ENCODE data around the gene DET1.
"Not testable (repeated sequence)": the region's sequence is repeated elsewhere in the genome, so short reads cannot be mapped to it uniquely, and the experiment has no call there.

DET1 gene

GRCh38 chr15:88526247-88526879 lies 20.1 kb downstream of the DET1 start:
- no peak overlapping the region for H3K4me3 Mint-ChIP-seq
- DNase-seq (ENCODE audit: low spot score in 2 of 2) = no peak
- H3K9me3 Mint-ChIP-seq = no peaks in the 10 kb centered on the region
- peaks cover 44% of the 10 kb centered on the region for H3K36me3 Mint-ChIP-seq
- H3K27ac Mint-ChIP-seq = no peak overlapping the region
- H3K4me1 Mint-ChIP-seq = no peaks in the 10 kb centered on the region
- no peak for ATAC-seq

- DNase-seq (ENCODE audit: low spot score in 2 of 2) = no peak
- H3K27ac Mint-ChIP-seq = no peak overlapping the region
- no peaks in the 10 kb centered on the region for H3K4me1 Mint-ChIP-seq
- no peak for ATAC-seq
- no peaks in the 10 kb centered on the region for H3K9me3 Mint-ChIP-seq
- no peak overlapping the region for H3K4me3 Mint-ChIP-seq
- peaks cover 34% of the 10 kb centered on the region for H3K36me3 Mint-ChIP-seq
Observed at GRCh38 chr15:88525418-88525817, 21.1 kb downstream of the DET1 start.

GRCh38 chr15:88524094-88524493 lies 22.4 kb downstream of the DET1 start:
- not testable (repeated sequence) for H3K4me3 Mint-ChIP-seq; H3K4me1 Mint-ChIP-seq; H3K9me3 Mint-ChIP-seq; H3K27ac Mint-ChIP-seq; ATAC-seq; DNase-seq (ENCODE audit: low spot score in 2 of 2)
- peaks cover 27% of the 10 kb centered on the region for H3K36me3 Mint-ChIP-seq

GRCh38 chr15:88518903-88519302 lies 27.6 kb downstream of the DET1 start:
- Mint-ChIP-seq H3K9me3 (no peaks in the 10 kb centered on the region), H3K4me3 (no peak overlapping the region), H3K4me1 (no peaks in the 10 kb centered on the region), H3K27ac (no peak overlapping the region), H3K36me3 (peaks cover 5% of the 10 kb centered on the region)
- ATAC-seq (no peak), DNase-seq (ENCODE audit: low spot score in 2 of 2) (no peak)

GRCh38 chr15:88513195-88513594 lies 33.3 kb downstream of the DET1 start:
- ATAC-seq = no peak
- no peak overlapping the region for H3K27ac Mint-ChIP-seq
- H3K4me3 Mint-ChIP-seq = no peak overlapping the region
- H3K4me1 Mint-ChIP-seq = no peaks in the 10 kb centered on the region
- peaks cover 9% of the 10 kb centered on the region for H3K36me3 Mint-ChIP-seq
- no peaks in the 10 kb centered on the region for H3K9me3 Mint-ChIP-seq
- no peak for DNase-seq (ENCODE audit: low spot score in 2 of 2)

GRCh38 chr15:88512601-88513000 lies 33.9 kb downstream of the DET1 start:
- no peak for DNase-seq (ENCODE audit: low spot score in 2 of 2)
- no peak overlapping the region for H3K27ac Mint-ChIP-seq
- H3K36me3 Mint-ChIP-seq = peaks cover 9% of the 10 kb centered on the region
- no peak for ATAC-seq
- H3K4me3 Mint-ChIP-seq = no peak overlapping the region
- no peaks in the 10 kb centered on the region for H3K9me3 Mint-ChIP-seq
- no peaks in the 10 kb centered on the region for H3K4me1 Mint-ChIP-seq

GRCh38 chr15:88512078-88512477 lies 34.4 kb downstream of the DET1 start:
- no peak overlapping the region for H3K4me3 Mint-ChIP-seq
- DNase-seq (ENCODE audit: low spot score in 2 of 2) (no peak), ATAC-seq (no peak)
- no peaks in the 10 kb centered on the region for H3K9me3 Mint-ChIP-seq
- peaks cover 9% of the 10 kb centered on the region for H3K36me3 Mint-ChIP-seq
- H3K4me1 Mint-ChIP-seq = no peaks in the 10 kb centered on the region
- H3K27ac Mint-ChIP-seq = no peak overlapping the region

- ATAC-seq (no peak), DNase-seq (ENCODE audit: low spot score in 2 of 2) (no peak)
- Mint-ChIP-seq H3K9me3 (no peaks in the 10 kb centered on the region), H3K4me3 (no peak overlapping the region), H3K4me1 (no peaks in the 10 kb centered on the region), H3K27ac (no peak overlapping the region), H3K36me3 (peaks cover 9% of the 10 kb centered on the region)
Observed at GRCh38 chr15:88511161-88511560, 35.3 kb downstream of the DET1 start.

- ATAC-seq (no peak), DNase-seq (ENCODE audit: low spot score in 2 of 2) (no peak)
- Mint-ChIP-seq H3K4me3 (no peak overlapping the region), H3K36me3 (peaks cover 9% of the 10 kb centered on the region), H3K9me3 (no peaks in the 10 kb centered on the region), H3K27ac (no peak overlapping the region), H3K4me1 (no peaks in the 10 kb centered on the region)
Observed at GRCh38 chr15:88509964-88510363, 36.5 kb downstream of the DET1 start.

GRCh38 chr15:88509321-88509720 lies 37.2 kb downstream of the DET1 start:
- no peak overlapping the region for H3K4me3 Mint-ChIP-seq
- H3K27ac Mint-ChIP-seq = no peak overlapping the region
- H3K36me3 Mint-ChIP-seq = peaks cover 9% of the 10 kb centered on the region
- no peaks in the 10 kb centered on the region for H3K4me1 Mint-ChIP-seq
- ATAC-seq (no peak), DNase-seq (ENCODE audit: low spot score in 2 of 2) (no peak)
- H3K9me3 Mint-ChIP-seq = no peaks in the 10 kb centered on the region

GRCh38 chr15:88506628-88507027 lies 39.9 kb downstream of the DET1 start:
- no peaks in the 10 kb centered on the region for H3K9me3 Mint-ChIP-seq
- H3K4me1 Mint-ChIP-seq = no peaks in the 10 kb centered on the region
- no peak overlapping the region for H3K4me3 Mint-ChIP-seq
- no peak overlapping the region for H3K27ac Mint-ChIP-seq
- DNase-seq (ENCODE audit: low spot score in 2 of 2) (no peak), ATAC-seq (no peak)
- H3K36me3 Mint-ChIP-seq = no peaks in the 10 kb centered on the region

GRCh38 chr15:88505721-88506120 lies 40.8 kb downstream of the DET1 start:
- ATAC-seq = no peak
- H3K36me3 Mint-ChIP-seq = no peaks in the 10 kb centered on the region
- H3K9me3 Mint-ChIP-seq = no peaks in the 10 kb centered on the region
- H3K4me3 Mint-ChIP-seq = no peak overlapping the region
- H3K27ac Mint-ChIP-seq = no peak overlapping the region
- H3K4me1 Mint-ChIP-seq = no peaks in the 10 kb centered on the region
- DNase-seq (ENCODE audit: low spot score in 2 of 2) = no peak

GRCh38 chr15:88504445-88504844 lies 42.0 kb downstream of the DET1 start:
- Mint-ChIP-seq H3K4me1 (no peaks in the 10 kb centered on the region), H3K4me3 (no peak overlapping the region), H3K27ac (no peak overlapping the region), H3K9me3 (no peaks in the 10 kb centered on the region), H3K36me3 (no peaks in the 10 kb centered on the region)
- no peak for DNase-seq (ENCODE audit: low spot score in 2 of 2)
- ATAC-seq = no peak

GRCh38 chr15:88498996-88499395 lies 47.5 kb downstream of the DET1 start:
- ATAC-seq (no peak), DNase-seq (ENCODE audit: low spot score in 2 of 2) (no peak)
- Mint-ChIP-seq H3K4me3 (no peak overlapping the region), H3K9me3 (no peaks in the 10 kb centered on the region), H3K27ac (no peak overlapping the region), H3K36me3 (no peaks in the 10 kb centered on the region), H3K4me1 (no peaks in the 10 kb centered on the region)

- Mint-ChIP-seq H3K36me3 (no peaks in the 10 kb centered on the region), H3K4me1 (no peaks in the 10 kb centered on the region), H3K9me3 (no peaks in the 10 kb centered on the region), H3K27ac (peak overlapping the region; percentile 6), H3K4me3 (no peak overlapping the region)
- no peak for DNase-seq (ENCODE audit: low spot score in 2 of 2)
- no peak for ATAC-seq
Observed at GRCh38 chr15:88497109-88497765, 49.2 kb downstream of the DET1 start.

GRCh38 chr15:88493844-88494243 lies 52.6 kb downstream of the DET1 start:
- H3K9me3 Mint-ChIP-seq = no peaks in the 10 kb centered on the region
- H3K27ac Mint-ChIP-seq = no peak overlapping the region
- no peak for DNase-seq (ENCODE audit: low spot score in 2 of 2)
- no peaks in the 10 kb centered on the region for H3K36me3 Mint-ChIP-seq
- no peak for ATAC-seq
- H3K4me3 Mint-ChIP-seq = no peak overlapping the region
- no peaks in the 10 kb centered on the region for H3K4me1 Mint-ChIP-seq
